Ishikawa (cell line): ENCODE measurements around the gene PRKAR2B.

Experiments used
- CEBPB ChIP-seq: IDR thresholded peaks from 2 replicates; pipeline ENCODE4 v1.6.1; 2012
- CREB1 ChIP-seq: IDR thresholded peaks from 2 replicates; pipeline ENCODE4 v1.6.1; 2012; ENCODE audit warnings: low read depth
- EGR1 ChIP-seq: IDR thresholded peaks from 2 replicates; pipeline ENCODE4 v1.6.1; 2012
- EP300 ChIP-seq: IDR thresholded peaks from 2 replicates; pipeline ENCODE4 v1.6.1; 2012; ENCODE audit warnings: borderline replicate concordance
- FOXM1 ChIP-seq: IDR thresholded peaks from 2 replicates; pipeline ENCODE4 v1.6.1; 2012; ENCODE audit warnings: low read depth, borderline replicate concordance
- MAX ChIP-seq: IDR thresholded peaks from 2 replicates; pipeline ENCODE4 v1.6.1; 2012
- NFIC ChIP-seq: IDR thresholded peaks from 2 replicates; pipeline ENCODE4 v1.6.1; 2012
- RAD21 ChIP-seq: IDR thresholded peaks from 2 replicates; pipeline ENCODE4 v1.6.1; 2012; ENCODE audit warnings: low read depth
- REST ChIP-seq: IDR thresholded peaks from 2 replicates; pipeline ENCODE4 v1.6.1; 2012; ENCODE audit warnings: low read depth, mild to moderate bottlenecking
- TAF1 ChIP-seq: IDR thresholded peaks from 2 replicates; pipeline ENCODE4 v1.6.1; 2012; ENCODE audit warnings: low read depth, mild to moderate bottlenecking
- TCF12 ChIP-seq: IDR thresholded peaks from 2 replicates; pipeline ENCODE4 v1.6.1; 2012; ENCODE audit warnings: low read depth
- TEAD4 ChIP-seq: IDR thresholded peaks from 2 replicates; pipeline ENCODE4 v1.6.1; 2012
- USF1 ChIP-seq: IDR thresholded peaks from 2 replicates; pipeline ENCODE4 v1.6.1; 2012
- YY1 ChIP-seq: IDR thresholded peaks from 2 replicates; pipeline ENCODE4 v1.6.1; 2012; ENCODE audit warnings: low read depth
- ZBTB7A ChIP-seq: IDR thresholded peaks from 2 replicates; pipeline ENCODE4 v1.6.1; 2012; ENCODE audit warnings: low read depth

PRKAR2B gene

GRCh38 chr7:107118109-107118900 lies 73.8 kb downstream of the PRKAR2B start:
- TF ChIP-seq REST, result no peak
- no peak for TF ChIP-seq FOXM1
- no peak for TF ChIP-seq TCF12
- TF ChIP-seq RAD21, result no peak
- no peak for TF ChIP-seq EGR1
- TF ChIP-seq USF1, result no peak
- TF ChIP-seq CEBPB, result no peak
- TF ChIP-seq CREB1, result no peak
- no peak for TF ChIP-seq MAX
- no peak for TF ChIP-seq YY1
- no peak for TF ChIP-seq ZBTB7A
- no peak for TF ChIP-seq TAF1
- TF ChIP-seq EP300, result no peak
- no peak for TF ChIP-seq TEAD4
- no peak for TF ChIP-seq NFIC

GRCh38 chr7:107119376-107120105 lies 75.0 kb downstream of the PRKAR2B start:
- TF ChIP-seq YY1 (no peak), ZBTB7A (no peak), CEBPB (no peak)

- no peak for TF ChIP-seq TEAD4
- TF ChIP-seq TCF12, result no peak
- TF ChIP-seq CEBPB, result no peak
These were observed 78.0 kb downstream of the PRKAR2B start for GRCh38 chr7:107122486-107122911.

- TF ChIP-seq NFIC (no peak), EGR1 (no peak), RAD21 (no peak), TEAD4 (no peak), USF1 (no peak), YY1 (no peak), TCF12 (no peak), ZBTB7A (no peak), REST (no peak), CREB1 (no peak), CEBPB (no peak), MAX (no peak), FOXM1 (no peak), TAF1 (no peak), EP300 (no peak)
These were observed 78.9 kb downstream of the PRKAR2B start for GRCh38 chr7:107123392-107123791.

- TF ChIP-seq MAX, result no peak
- TF ChIP-seq FOXM1, result no peak
- no peak for TF ChIP-seq USF1
- TF ChIP-seq ZBTB7A, result no peak
These were observed 81.0 kb downstream of the PRKAR2B start for GRCh38 chr7:107125475-107125874.

GRCh38 chr7:107128217-107128616 lies 83.7 kb downstream of the PRKAR2B start:
- TF ChIP-seq USF1 (no peak), CEBPB (no peak), YY1 (no peak), EP300 (no peak), TEAD4 (no peak), TAF1 (no peak), TCF12 (no peak)
